Panc1 (cell line): ENCODE results near the gene QSOX1. TPM values are rescaled to one million over a fixed set of nuclear protein-coding genes. Genes with fewer than 3 reads are reported as not detected.

Source experiments
- ATAC-seq: fragments of 200-7000 bp; cut with Tn5 transposase; 2 replicates; pipeline ENCODE4 v1.9.1; 2020; ENCODE audit warnings: mild to moderate bottlenecking, moderate library complexity
- BruUV-seq: library from RNA; stranded (reverse); fragments of 400-500 nt; replicated peaks from 2 replicates; lab custom pipeline; 2021; lab: Mats Ljungman, UMichigan
- CTCF ChIA-PET: fragments of 300-600 bp; sonication (Branson Sonifier 250); formaldehyde crosslinking; loops from one replicate; lab custom pipeline; 2022; ENCODE audit warnings: antibody characterized with exemption; lab: Charles Lee
- POLR2A ChIA-PET: fragments of 300-600 bp; sonication (Branson Sonifier 250); formaldehyde crosslinking; loops from one replicate; lab custom pipeline; 2022; ENCODE audit warnings: antibody characterized with exemption; lab: Charles Lee
- DNase-seq: peaks from one replicate; pipeline ENCODE4 v3.0.0-alpha.2; 2010; ENCODE audit warnings: low read depth, low spot score
- H3K27ac ChIP-seq: 2 replicates; pipeline ENCODE4 v1.5.1; 2011; ENCODE audit warnings: mild to moderate bottlenecking, low read length, inconsistent platforms
- H3K27me3 ChIP-seq: fragments of 200-500 bp; sonication (Bioruptor generic); 2 replicates; pipeline ENCODE4 v1.6.0; 2014; ENCODE audit warnings: low read length, inconsistent platforms; ENCODE audit not compliant: control insufficient read depth, insufficient read depth
- H3K36me3 ChIP-seq: fragments of 200-500 bp; sonication (Bioruptor generic); 2 replicates; pipeline ENCODE4 v1.5.1; 2014; ENCODE audit warnings: inconsistent platforms, mild to moderate bottlenecking, low read length, moderate library complexity; ENCODE audit not compliant: control insufficient read depth, insufficient read depth
- H3K4me1 ChIP-seq: 2 replicates; pipeline ENCODE4 v1.5.1; 2011; ENCODE audit warnings: inconsistent platforms, mild to moderate bottlenecking, low read length, moderate library complexity; ENCODE audit not compliant: control insufficient read depth, insufficient read depth
- H3K4me3 ChIP-seq, 2 experiments: 2 replicates each; pipeline ENCODE4 v1.5.1; 2011 to 2012; ENCODE audit warnings: low read depth in 2 of 2, low read length in 2 of 2, mild to moderate bottlenecking in 2 of 2, inconsistent platforms in 1 of 2, moderate library complexity in 1 of 2
- H3K9me3 ChIP-seq: fragments of 200-500 bp; sonication (Bioruptor generic); 2 replicates; pipeline ENCODE4 v1.5.1; 2014; ENCODE audit warnings: low read depth, mild to moderate bottlenecking, inconsistent platforms, low read length, moderate library complexity; ENCODE audit not compliant: control insufficient read depth, insufficient read depth
- CTCF ChIP-seq: fragments of 450-650 bp; IDR thresholded peaks from 2 replicates; pipeline ENCODE4 v1.5.1; 2017; ENCODE audit warnings: mild to moderate bottlenecking
- POLR2AphosphoS5 ChIP-seq: IDR thresholded peaks from 2 replicates; pipeline ENCODE4 v1.6.1; 2012; ENCODE audit warnings: mild to moderate bottlenecking, low read depth, low read length, moderate library complexity
- REST ChIP-seq, 2 experiments: IDR thresholded peaks; 2 replicates each; pipeline ENCODE4 v1.6.1; 2011 to 2012; ENCODE audit warnings: low read depth in 2 of 2, control low read depth in 1 of 2, low read length in 1 of 2, mild to moderate bottlenecking in 1 of 2, moderate library complexity in 1 of 2; ENCODE audit not compliant: insufficient read depth in 1 of 2
- SIN3A ChIP-seq: IDR thresholded peaks from 2 replicates; pipeline ENCODE4 v1.6.1; 2012; ENCODE audit warnings: low read depth, mild to moderate bottlenecking, low read length, moderate library complexity, borderline replicate concordance; ENCODE audit not compliant: insufficient read depth
- TCF7L2 ChIP-seq: IDR thresholded peaks from 2 replicates; pipeline ENCODE4 v1.6.1; 2011; ENCODE audit warnings: mild to moderate bottlenecking, low read depth, low read length, inconsistent platforms
- in situ Hi-C: cut with HindIII; loops from 2 replicates; pipeline ENCODE4 v1.10.0; 2016; ENCODE audit warnings: low sequenced_read_pairs, low pct_unique_long_range_greater_than_20kb
- intact Hi-C: fragments of 100-400 bp; cut with micrococcal nuclease; formaldehyde crosslinking; loops from one replicate; pipeline ENCODE4 v1.10.0; 2022; ENCODE audit not compliant: unreplicated experiment
- total RNA-seq: library from RNA; stranded (reverse); gene quantifications from one replicate; pipeline ENCODE4 v1.2.1, GENCODE V29; 2021; ENCODE audit not compliant: unreplicated experiment

The QSOX1 gene
- total RNA-seq, 1 experiment from 2014 or later: 152 TPM

- no peaks in the 10 kb centered on the region for H3K36me3 ChIP-seq
- no peak for ATAC-seq
- ChIA-PET CTCF (interaction anchor here (0.6 to 1.8 kb wide), 6 partner anchors 8 to 473 kb away, joined by 3 to 6 read pairs (median 3); no protein-coding TSS in a partner anchor), POLR2A (no interaction called here)
- in situ Hi-C loops (no loop called here), intact Hi-C loops (loop anchor here (5.0 kb wide), 2 partner anchors 92 to 467 kb away; no protein-coding TSS in a partner anchor)
- H3K9me3 ChIP-seq: no peaks in the 10 kb centered on the region
- H3K27ac ChIP-seq: no peak overlapping the region
- H3K27me3 ChIP-seq: no peaks in the 10 kb centered on the region
- H3K4me1 ChIP-seq: no peaks in the 10 kb centered on the region
- TF ChIP-seq TCF7L2 (no peak), REST (IDR thresholded peaks at IDR 0.05; ENCODE audit: insufficient read depth in 1 of 2, low read depth in 2 of 2, low read length in 1 of 2) (no peak), POLR2AphosphoS5 (no peak), CTCF (no peak; the same call in none of the 2 replicates), SIN3A (no peak)
- no peak overlapping the region for H3K4me3 ChIP-seq
- no TSS peak for BruUV-seq
- no peak for DNase-seq
Observed at GRCh38 chr1:180179162-180179957, 24.7 kb downstream of the QSOX1 start.

GRCh38 chr1:180181048-180181447 lies 26.4 kb downstream of the QSOX1 start:
- Histone ChIP-seq H3K36me3 (no peaks in the 10 kb centered on the region), H3K9me3 (no peaks in the 10 kb centered on the region), H3K4me3 (no peak overlapping the region), H3K27ac (no peak overlapping the region), H3K4me1 (no peaks in the 10 kb centered on the region), H3K27me3 (no peaks in the 10 kb centered on the region)
- ATAC-seq (no peak), DNase-seq (no peak)
- in situ Hi-C loops: no loop called here
- ChIA-PET POLR2A (no interaction called here), CTCF (no interaction called here)
- TF ChIP-seq REST (IDR thresholded peaks at IDR 0.05; ENCODE audit: insufficient read depth in 1 of 2, low read depth in 2 of 2, low read length in 1 of 2) (no peak), CTCF (peak; percentile 69), SIN3A (no peak), TCF7L2 (no peak)
- intact Hi-C loops: no loop called here
- BruUV-seq: no TSS peak
